Fibroblast of lung (primary cell): ENCODE results near the gene ALDH5A1. TPM values are rescaled to one million over a fixed set of nuclear protein-coding genes. Genes with fewer than 3 reads are reported as not detected.
A peak's percentile ranks its signal among the peaks of the same experiment; 100 is the strongest.

Experiments
- DNase-seq, 2 donors: peaks; one replicate each; pipeline versions ENCODE4 v3.0.0 to v3.0.0-alpha.2; 2010; ENCODE audit warnings: low read depth in 2 of 2
- H2AFZ ChIP-seq: 2 replicates; pipeline ENCODE4 v1.5.1; 2012; ENCODE audit warnings: low read length, control low read depth, inconsistent platforms
- H3K27ac ChIP-seq: 2 replicates; pipeline ENCODE4 v1.5.1; 2011; ENCODE audit warnings: low read length, control low read depth; ENCODE audit not compliant: insufficient read depth
- H3K27me3 ChIP-seq: 2 replicates; pipeline ENCODE4 v1.5.1; 2011; ENCODE audit warnings: mild to moderate bottlenecking, low read length; ENCODE audit not compliant: control insufficient read depth, insufficient read depth
- H3K36me3 ChIP-seq: 2 replicates; pipeline ENCODE4 v1.5.1; 2011; ENCODE audit warnings: low read length; ENCODE audit not compliant: control insufficient read depth, insufficient read depth
- H3K4me1 ChIP-seq: 2 replicates; pipeline ENCODE4 v1.5.1; 2011; ENCODE audit warnings: low read length; ENCODE audit not compliant: control insufficient read depth, insufficient read depth; ENCODE audit errors: extremely low read depth
- H3K4me2 ChIP-seq: 2 replicates; pipeline ENCODE4 v1.5.1; 2011; ENCODE audit warnings: low read length, control low read depth; ENCODE audit not compliant: insufficient read depth; ENCODE audit errors: extremely low read depth
- H3K4me3 ChIP-seq, 4 experiments: fragments of 200-600 bp in 1 of 4; sonication (generic) in 1 of 4; replicated peaks in 1 of 4; 2 replicates each; pipeline ENCODE4 v1.5.1; 2011 to 2016; ENCODE audit warnings: low read length in 4 of 4, low read depth in 3 of 4, mild to moderate bottlenecking in 3 of 4, control low read depth in 2 of 4, inconsistent platforms in 1 of 4, mixed read lengths in 1 of 4; ENCODE audit not compliant: insufficient read depth in 1 of 4; ENCODE audit errors: control extremely low read depth in 1 of 4
- H3K79me2 ChIP-seq: 2 replicates; pipeline ENCODE4 v1.5.1; 2012; ENCODE audit warnings: mild to moderate bottlenecking, low read length, inconsistent platforms; ENCODE audit not compliant: control insufficient read depth, insufficient read depth
- H3K9ac ChIP-seq: 2 replicates; pipeline ENCODE4 v1.5.1; 2011; ENCODE audit warnings: mild to moderate bottlenecking, low read length, control low read depth; ENCODE audit not compliant: insufficient read depth
- H3K9me3 ChIP-seq: 2 replicates; pipeline ENCODE4 v1.5.1; 2012; ENCODE audit warnings: low read depth, low read length; ENCODE audit not compliant: control insufficient read depth, insufficient read depth
- H4K20me1 ChIP-seq: 2 replicates; pipeline ENCODE4 v1.5.1; 2011; ENCODE audit warnings: low read length; ENCODE audit not compliant: control insufficient read depth, insufficient read depth; ENCODE audit errors: extremely low read depth
- EZH2 ChIP-seq: IDR thresholded peaks from 2 replicates; pipeline ENCODE4 v1.5.1; 2012; ENCODE audit warnings: low read length, control low read depth, mild to moderate bottlenecking; ENCODE audit errors: missing control alignments
- polyA plus RNA-seq, 2 donors: library from polyadenylated mRNA; depleted of rRNA in 1 of 2; stranded (reverse) in 1 of 2; unstranded in 1 of 2; fragments of >200 nt; gene quantifications; 2 replicates each; pipeline ENCODE4 v1.2.1, GENCODE V29; 2011 to 2012; ENCODE audit warnings: missing spikeins in 1 of 2
- total RNA-seq: library from RNA; depleted of rRNA; stranded (reverse); fragments of >200 nt; gene quantifications from 2 replicates; pipeline ENCODE4 v1.2.1, GENCODE V29; 2014
- TF ChIP-seq, protein P1 (sequence below), 2 donors: IDR thresholded peaks in 1 of 2; conservative IDR thresholded peaks in 1 of 2; 1 replicate in 1 of 2; 2 replicates in 1 of 2; pipeline ENCODE4 v1.5.1; 2011 to 2012; ENCODE audit warnings: low read length in 2 of 2, control low read depth in 1 of 2, inconsistent platforms in 1 of 2, low read depth in 1 of 2, mild to moderate bottlenecking in 1 of 2

The ALDH5A1 gene
- total and polyA plus RNA-seq, 2 donors (not counting 1 experiment from before 2014, with no cell fraction given), result 0.23 to 0.33 TPM

DNA sequence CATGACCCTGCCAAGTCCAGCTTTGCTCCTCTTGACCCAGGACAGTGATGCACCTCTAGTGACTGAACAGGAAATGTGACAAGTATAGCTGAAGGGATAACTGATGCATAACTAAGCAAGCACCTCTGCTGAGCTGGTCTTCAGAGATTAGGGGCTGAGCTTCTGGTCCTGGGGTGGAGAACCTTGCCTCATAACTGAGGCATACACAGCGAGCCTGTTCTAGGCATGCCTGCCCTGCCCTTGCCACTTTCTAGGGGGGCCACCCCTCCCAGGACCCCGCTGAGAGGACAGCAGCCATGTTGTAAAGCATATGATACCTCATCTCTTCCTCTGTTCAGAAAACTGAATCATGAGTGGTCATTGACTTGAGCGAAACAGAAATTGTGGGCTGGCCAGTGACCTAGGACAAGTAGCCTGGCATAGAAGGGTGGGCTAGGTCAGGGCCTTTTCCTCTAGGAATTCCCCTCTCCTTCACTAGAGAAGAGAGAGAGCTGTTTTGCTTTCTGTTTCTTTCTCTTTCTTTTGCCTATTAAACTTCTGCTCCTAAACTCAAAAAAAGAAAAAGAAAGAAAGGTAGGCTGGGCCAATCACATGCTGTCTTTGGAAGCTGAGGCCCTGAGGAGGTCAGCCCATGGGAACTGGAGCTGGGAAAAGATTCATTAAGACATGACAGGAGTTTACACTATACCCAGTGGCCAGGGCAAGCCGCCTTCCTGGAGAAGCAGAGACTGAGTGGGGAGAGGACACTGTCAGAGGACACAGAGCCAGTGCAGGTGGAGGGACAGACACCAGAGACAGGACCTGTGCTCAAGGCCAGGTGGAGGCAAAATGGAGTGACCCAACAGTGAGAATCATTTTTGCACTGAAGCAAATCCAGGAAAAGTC is 23.1 kb downstream of the ALDH5A1 start:
- H3K79me2 ChIP-seq, result no peaks in the 10 kb centered on the region
- H3K27ac ChIP-seq, result no peak overlapping the region
- no peak overlapping the region for H3K9ac ChIP-seq
- no peak overlapping the region for H2AFZ ChIP-seq
- H3K9me3 ChIP-seq, result no peaks in the 10 kb centered on the region
- no peak overlapping the region for H3K4me2 ChIP-seq
- no peaks in the 10 kb centered on the region for H3K27me3 ChIP-seq
- TF ChIP-seq, protein P1, sequence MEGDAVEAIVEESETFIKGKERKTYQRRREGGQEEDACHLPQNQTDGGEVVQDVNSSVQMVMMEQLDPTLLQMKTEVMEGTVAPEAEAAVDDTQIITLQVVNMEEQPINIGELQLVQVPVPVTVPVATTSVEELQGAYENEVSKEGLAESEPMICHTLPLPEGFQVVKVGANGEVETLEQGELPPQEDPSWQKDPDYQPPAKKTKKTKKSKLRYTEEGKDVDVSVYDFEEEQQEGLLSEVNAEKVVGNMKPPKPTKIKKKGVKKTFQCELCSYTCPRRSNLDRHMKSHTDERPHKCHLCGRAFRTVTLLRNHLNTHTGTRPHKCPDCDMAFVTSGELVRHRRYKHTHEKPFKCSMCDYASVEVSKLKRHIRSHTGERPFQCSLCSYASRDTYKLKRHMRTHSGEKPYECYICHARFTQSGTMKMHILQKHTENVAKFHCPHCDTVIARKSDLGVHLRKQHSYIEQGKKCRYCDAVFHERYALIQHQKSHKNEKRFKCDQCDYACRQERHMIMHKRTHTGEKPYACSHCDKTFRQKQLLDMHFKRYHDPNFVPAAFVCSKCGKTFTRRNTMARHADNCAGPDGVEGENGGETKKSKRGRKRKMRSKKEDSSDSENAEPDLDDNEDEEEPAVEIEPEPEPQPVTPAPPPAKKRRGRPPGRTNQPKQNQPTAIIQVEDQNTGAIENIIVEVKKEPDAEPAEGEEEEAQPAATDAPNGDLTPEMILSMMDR (conservative IDR thresholded peaks at IDR 0.05 in 1 of 2, IDR thresholded peaks at IDR 0.05 in 1 of 2; ENCODE audit: low read depth in 1 of 2, low read length in 2 of 2), result no peak
- no peak for TF ChIP-seq EZH2
- no peaks in the 10 kb centered on the region for H3K4me1 ChIP-seq
- no peak for DNase-seq
- H4K20me1 ChIP-seq, result no peaks in the 10 kb centered on the region
- no peak overlapping the region for H3K4me3 ChIP-seq
- no peaks in the 10 kb centered on the region for H3K36me3 ChIP-seq

DNA sequence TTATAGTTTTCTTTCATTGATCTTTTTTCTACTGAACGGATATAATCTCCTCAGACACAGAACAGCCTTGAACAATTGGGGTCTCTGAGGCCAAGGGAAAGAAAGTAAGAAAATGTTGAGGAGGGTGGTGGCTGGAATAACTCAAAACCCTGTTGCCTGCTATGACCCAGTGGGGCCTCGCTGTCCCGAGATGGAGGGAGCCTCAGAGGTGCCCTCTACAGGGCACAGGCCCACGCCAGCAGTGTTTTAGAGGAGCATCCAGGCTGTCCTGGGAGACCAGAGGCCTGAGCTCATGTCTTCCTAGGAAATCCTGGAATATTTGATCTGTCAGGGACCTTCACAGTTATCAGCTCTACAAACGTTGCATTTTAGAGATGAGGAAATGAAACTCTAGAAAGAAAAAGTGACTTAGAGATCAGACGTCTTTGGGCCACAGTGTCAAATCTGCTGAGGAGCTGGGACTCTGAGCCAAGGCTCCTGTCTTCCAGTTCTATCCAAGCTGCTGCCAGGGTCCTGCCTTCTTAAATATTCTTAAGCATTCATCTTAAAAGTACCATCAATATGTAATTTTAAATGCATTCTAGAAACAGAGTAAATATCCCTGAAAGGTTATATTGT is 26.3 kb downstream of the ALDH5A1 start:
- H3K4me3 ChIP-seq, result no peak overlapping the region
- H3K9ac ChIP-seq, result no peak overlapping the region
- TF ChIP-seq, protein P1 (conservative IDR thresholded peaks at IDR 0.05 in 1 of 2, IDR thresholded peaks at IDR 0.05 in 1 of 2; ENCODE audit: low read depth in 1 of 2, low read length in 2 of 2), result peak; percentile 71 to 75
- TF ChIP-seq EZH2, result no peak
- no peaks in the 10 kb centered on the region for H4K20me1 ChIP-seq
- H3K4me1 ChIP-seq, result no peaks in the 10 kb centered on the region
- no peaks in the 10 kb centered on the region for H3K9me3 ChIP-seq
- no peaks in the 10 kb centered on the region for H3K36me3 ChIP-seq
- H3K27me3 ChIP-seq, result no peaks in the 10 kb centered on the region
- H3K27ac ChIP-seq, result no peak overlapping the region
- H3K4me2 ChIP-seq, result no peak overlapping the region
- no peaks in the 10 kb centered on the region for H3K79me2 ChIP-seq
- no peak overlapping the region for H2AFZ ChIP-seq
- DNase-seq, result peak in 1 of 2 donors; percentile 18
